NCI-H774 (cell line): ENCODE results near the gene PIGC.

Source experiments
- DNase-seq: peaks from one replicate; lab custom pipeline; 2025; lab: John Stamatoyannopoulos, UW

PIGC gene

DNA sequence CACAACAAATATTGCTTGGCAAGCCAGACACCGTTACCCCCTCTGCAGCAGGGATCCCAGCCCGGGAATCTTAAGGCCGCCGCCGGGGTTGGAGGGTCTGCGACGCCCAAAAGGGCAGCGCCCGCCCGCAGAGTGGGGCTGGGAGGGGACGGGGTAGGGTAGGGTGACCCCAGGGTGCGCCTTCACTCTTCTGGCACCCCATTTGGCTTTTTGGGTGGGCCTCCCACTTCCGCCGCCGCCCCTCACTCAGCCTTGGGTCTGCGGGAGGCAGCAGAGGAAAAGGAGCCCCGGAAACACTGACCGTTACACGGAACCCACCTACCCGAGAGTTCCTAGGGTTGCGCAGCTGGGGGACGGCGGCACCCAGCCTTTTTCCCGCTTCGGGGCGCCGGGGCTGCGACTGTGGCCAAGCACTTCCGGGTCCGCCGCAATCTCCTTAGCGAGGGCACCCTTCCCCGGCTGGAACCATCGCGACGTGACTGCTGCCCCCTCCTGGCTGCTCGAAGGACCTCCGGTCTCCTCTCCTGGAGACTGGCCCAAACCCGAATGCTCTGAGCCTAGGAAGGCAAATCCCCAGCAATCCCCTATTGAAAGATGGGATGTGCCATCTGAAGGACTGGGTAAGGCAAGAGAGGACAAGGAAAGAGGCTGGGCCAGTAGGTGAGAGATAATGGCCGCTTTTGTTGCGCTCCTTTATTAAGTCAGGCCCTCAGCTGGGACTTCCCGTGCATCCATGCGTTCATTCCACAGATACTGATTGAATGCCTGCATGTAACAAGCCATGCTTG is at the start of gene PIGC:
Gene PIGC (minus strand): TSS at position 404 of the 788 bp plus-strand sequence. CDS start 1,447 bp downstream, outside the sequence.
- DNase-seq: peak; percentile 83

- DNase-seq: no peak
Measured at GRCh38 chr1:172492421-172492820, 48.6 kb upstream of the PIGC start.

- no peak for DNase-seq
Measured at GRCh38 chr1:172489847-172490246, 46.0 kb upstream of the PIGC start.

DNA sequence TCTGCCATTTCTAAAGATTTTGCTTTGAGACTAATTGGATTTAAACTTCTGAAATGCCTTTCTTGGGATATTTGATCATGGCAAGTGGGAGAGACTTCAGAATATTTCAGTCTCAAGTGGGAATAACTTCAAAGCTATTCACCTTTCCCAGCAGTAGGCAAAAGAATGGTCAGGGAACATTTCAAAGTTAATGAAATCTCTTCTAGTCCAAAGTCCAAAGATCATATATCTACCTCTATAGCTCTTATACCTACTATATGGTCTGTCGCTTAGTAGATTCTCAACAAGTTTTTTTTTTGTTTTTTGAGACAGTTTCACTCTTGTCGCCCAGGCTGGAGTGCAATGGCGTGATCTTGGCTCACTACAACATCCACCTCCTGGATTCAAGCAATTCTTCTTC is 44.5 kb upstream of the PIGC start:
- no peak for DNase-seq

- DNase-seq: no peak
Measured at GRCh38 chr1:172487550-172487949, 43.7 kb upstream of the PIGC start.

DNA sequence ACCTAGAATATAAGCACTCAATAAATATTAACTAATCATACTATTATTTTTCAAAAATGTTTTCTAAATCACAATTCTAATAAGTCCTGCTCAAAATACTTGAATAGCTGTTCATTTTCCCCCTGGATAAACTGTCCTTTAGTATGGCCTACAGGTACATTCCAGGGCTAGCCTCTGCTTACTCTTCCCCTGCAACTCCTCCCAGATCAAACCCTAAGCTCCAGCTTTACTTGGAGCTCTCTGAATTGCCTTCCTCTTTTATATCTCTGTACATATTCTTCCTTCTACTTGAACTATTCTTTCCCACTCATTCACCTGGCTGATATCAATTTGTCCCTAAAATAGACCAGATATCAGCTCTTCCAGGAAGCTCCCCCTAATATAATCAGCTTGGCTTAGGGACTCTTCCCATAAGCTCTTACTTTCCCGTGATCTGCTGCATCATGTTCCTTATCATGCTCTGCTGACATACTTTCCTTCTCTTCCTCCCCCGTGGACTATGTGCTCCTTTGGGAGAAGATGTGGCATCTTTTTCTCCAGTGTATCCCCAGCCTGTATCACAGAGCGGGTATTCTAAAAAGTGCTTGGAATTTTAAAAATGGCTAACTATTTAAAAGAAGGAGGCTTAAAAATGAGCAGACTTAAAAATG is 43.1 kb upstream of the PIGC start:
- no peak for DNase-seq

DNA sequence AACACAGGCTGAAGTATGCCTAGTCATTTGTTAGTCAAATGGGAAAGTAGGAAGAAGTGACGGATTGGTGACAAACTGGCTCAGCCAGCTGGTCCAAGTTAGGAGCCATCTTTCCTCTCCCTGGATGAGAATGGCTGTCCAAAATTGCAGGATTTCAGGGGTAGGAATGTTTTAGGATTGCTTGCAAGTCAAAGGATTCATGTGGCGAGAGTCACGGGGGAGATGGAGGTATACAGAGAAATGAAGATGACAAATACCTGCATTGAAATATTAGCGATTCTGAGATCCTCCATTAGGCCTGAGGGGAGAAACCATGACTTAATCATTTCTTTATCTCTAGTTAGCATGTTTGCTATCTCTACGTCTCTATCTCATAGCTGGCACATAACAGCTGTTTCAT is 41.8 kb upstream of the PIGC start:
- no peak for DNase-seq

DNA sequence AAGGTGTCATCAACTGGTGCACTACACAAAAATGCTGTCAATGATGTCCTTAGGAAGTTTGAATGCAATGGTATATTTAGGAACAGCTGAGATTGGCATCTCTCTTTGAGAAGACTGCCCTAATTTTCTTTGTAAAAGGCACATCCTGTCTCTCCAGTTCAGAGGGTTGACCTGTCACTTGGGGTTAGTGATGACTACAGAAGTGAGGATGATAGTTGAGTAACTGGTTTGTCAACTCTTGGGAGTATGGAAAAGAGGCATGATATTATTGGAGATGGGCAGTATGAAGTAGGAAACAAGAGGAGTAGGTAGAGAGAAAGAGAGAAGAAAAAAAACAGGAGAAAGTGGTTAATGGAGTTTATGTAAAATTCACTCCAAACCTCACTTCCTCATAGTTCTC is 40.4 kb upstream of the PIGC start:
- DNase-seq: no peak

DNA sequence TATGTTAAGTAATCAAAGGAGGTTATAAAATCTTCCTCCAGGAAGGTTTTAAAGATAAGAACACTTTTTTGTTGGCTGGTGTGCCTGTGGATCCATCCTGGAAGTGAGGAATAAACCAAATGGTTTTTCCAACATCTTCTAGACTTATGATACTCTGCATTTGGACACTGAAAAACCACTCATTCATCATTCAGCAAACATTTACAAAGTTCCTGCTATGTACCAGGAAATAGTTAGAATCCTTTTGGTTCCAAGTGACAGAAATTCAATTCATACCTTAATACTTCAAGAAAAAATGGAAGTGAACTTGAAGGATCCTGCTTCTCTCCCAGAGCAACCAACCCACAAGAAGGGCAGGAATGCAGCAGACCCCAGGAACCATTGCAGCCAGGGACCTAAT is 39.6 kb upstream of the PIGC start:
- DNase-seq: no peak

GRCh38 chr1:172482044-172482443 is 38.2 kb upstream of the PIGC start:
- DNase-seq: no peak

DNA sequence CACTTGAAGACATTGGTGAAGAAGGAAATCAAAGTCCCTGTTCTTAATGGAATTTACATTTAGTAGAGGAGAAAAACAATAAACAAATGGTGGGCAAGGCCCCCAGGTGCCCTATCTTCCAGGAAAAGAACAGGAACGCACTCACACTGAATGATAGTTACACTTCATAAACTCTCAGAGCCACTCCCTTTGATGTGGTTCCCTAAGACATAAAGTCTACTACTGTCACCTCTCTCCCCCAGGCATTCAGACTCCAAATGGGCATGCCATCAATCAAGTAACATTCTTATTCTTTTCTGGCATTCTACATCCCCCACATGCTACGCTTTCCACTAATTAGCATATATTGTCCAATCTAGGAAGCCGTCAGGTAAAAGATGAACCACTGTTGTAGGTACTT is 36.6 kb upstream of the PIGC start:
- no peak for DNase-seq

DNA sequence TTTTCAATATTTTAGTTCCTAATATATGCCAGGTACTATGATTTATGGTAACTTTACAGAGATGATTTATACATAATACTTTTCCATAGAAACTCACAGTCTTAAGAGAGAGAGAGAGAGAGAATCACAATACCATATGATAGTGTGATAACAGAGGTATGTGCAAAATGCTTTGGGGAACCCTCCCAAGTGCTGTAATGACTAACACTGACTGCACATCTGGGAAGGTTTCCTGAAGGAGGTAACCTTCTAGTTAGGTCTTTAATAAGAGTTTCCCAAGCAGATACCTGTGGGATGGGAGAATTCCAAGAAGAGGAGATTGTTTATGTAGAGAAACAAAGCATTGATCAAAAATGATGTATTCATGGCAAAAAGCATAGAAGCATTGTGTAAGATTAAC is 34.6 kb upstream of the PIGC start:
- no peak for DNase-seq

GRCh38 chr1:172477741-172478140 is 33.9 kb upstream of the PIGC start:
- no peak for DNase-seq

DNA sequence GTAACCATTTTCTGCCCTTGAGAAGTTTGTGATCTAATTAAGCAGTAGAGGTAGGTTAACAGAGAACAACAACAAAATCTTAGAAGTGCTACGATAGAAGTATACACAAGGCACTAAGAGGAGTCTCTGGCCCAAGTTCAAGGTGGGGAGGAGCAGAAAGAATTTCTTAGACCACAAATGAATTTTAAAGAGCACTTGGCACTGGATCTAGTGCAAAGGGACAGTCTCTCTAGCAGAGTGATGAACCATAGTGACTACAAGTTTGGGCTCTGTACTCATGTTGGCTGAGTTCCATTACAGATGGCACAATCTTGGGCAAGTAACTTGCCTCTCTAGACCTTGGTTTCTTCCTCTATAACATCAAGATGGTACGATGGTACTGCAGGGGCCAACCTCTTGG is 33.3 kb upstream of the PIGC start:
- DNase-seq: no peak

GRCh38 chr1:172476218-172476811 is 32.4 kb upstream of the PIGC start:
- no peak for DNase-seq

DNA sequence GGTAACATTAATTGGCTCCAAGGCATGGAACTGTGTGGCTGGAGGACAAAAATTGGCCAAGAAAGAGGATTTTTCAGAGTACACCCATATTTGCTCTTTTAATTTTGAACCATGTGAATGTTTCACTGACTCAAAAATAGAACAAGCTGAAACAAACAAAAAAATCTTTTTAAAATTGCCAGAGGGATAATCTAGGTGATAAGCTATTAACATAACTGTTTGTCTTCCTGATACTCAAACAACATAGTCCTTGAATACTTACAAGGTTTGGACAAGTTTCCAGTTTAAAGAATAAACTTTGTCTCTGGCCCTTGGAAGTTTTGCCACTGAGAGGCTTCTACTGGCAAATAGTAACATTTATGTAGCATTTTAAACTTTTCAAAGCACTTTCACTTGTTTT is 30.0 kb upstream of the PIGC start:
- DNase-seq: no peak

- DNase-seq: no peak
Measured at GRCh38 chr1:172473302-172473701, 29.4 kb upstream of the PIGC start.

DNA sequence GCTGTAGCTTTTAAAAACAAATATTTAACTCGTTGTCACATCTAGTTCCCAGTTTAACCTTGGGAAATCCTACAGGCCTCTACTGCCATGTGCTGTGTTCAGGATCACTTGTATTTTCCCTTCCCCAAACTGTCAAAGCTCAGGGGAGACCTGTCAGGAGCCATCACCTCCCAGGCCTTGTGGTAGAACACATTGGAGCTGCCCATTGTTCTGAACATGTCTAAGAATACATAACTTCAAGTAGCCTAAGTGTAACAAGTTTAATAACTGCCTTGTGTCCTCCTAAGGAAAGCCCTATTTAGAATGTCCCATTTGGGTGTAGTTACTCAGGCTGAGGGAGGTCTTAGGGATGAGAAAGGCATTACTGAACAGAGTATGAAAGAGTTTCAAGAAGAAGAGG is 28.6 kb upstream of the PIGC start:
- no peak for DNase-seq

DNA sequence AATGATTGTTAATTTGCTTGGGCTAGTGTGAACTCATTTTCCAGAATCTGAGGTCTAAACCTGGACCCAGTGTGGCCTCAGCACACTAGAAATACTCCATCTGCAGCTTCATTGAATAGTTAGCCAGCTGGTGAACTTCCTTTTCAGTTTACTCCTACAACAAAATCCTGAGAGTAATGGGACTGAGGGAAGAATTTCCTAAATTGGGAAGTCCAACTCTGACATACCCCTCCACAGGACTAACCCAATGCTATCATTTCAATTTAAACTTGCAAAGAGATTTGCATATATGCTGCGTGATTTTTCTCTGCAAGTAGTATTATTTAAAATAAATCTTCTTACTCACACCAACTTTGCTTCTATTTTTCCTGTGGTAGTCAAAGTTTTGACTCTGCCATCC is 27.8 kb upstream of the PIGC start:
- no peak for DNase-seq

- no peak for DNase-seq
Measured at GRCh38 chr1:172470149-172470548, 26.3 kb upstream of the PIGC start.

- DNase-seq: no peak
Measured at GRCh38 chr1:172469717-172470116, 25.8 kb upstream of the PIGC start.

- DNase-seq: no peak
Measured at GRCh38 chr1:172468296-172468695, 24.4 kb upstream of the PIGC start.

DNA sequence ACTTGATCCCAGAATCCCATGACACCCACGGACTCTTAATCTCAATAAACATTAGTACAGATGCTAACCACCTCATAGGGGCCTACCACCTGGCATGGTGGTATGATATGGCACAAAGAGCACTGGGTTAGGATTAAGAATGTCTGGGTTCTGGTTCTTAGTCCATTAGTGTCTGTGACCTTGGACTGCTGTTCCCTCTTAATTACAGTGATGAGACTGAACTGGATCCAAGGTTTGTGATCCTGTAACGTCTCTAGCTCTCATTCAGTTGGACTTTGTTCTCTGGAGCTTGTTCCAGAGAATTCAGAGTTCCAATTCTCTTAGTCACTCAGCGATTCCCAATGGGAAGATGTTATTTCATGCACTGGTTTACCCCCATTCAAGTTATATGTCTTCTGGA is 23.6 kb upstream of the PIGC start:
- no peak for DNase-seq
